IMR-90 (cell line): ENCODE data around the gene AGAP1.

Experiments used
- CEBPB ChIP-seq: IDR thresholded peaks from 2 replicates; pipeline ENCODE4 v1.6.1; 2012; ENCODE audit warnings: low read depth, low read length, improper control_type of control experiment
- CTCF ChIP-seq: conservative IDR thresholded peaks from 2 replicates; pipeline ENCODE4 v1.5.1; 2012; ENCODE audit warnings: mild to moderate bottlenecking, low read depth, low read length, improper control_type of control experiment
- FOS ChIP-seq: fragments of 150-350 bp; IDR thresholded peaks from 2 replicates; pipeline ENCODE4 v1.6.1; 2016; ENCODE audit warnings: low read depth, low read length
- POLR2A ChIP-seq: IDR thresholded peaks from 2 replicates; pipeline ENCODE4 v1.6.1; 2012; ENCODE audit warnings: mild to moderate bottlenecking, low read depth, low read length
- RAD21 ChIP-seq: IDR thresholded peaks from 2 replicates; pipeline ENCODE4 v1.6.1; 2012; ENCODE audit warnings: low read length, improper control_type of control experiment
- USF2 ChIP-seq: fragments of 150-350 bp; IDR thresholded peaks from 2 replicates; pipeline ENCODE4 v1.6.1; 2017; ENCODE audit warnings: mild to moderate bottlenecking, antibody characterized with exemption, low read length, low read depth

- TF ChIP-seq FOS (no peak), RAD21 (no peak), CTCF (no peak), CEBPB (no peak), USF2 (no peak), POLR2A (no peak)
Measured at GRCh38 chr2:235453605-235454151, 40.2 kb upstream of the AGAP1 start.
